SK-N-SH (cell line): ENCODE data around the gene VDAC2. TPM values are rescaled to one million over a fixed set of nuclear protein-coding genes. Genes with fewer than 3 reads are reported as not detected.

Source experiments
- CTCF ChIA-PET: fragments of 300-600, 350-600 bp; formaldehyde crosslinking; extraction: SDS; loops from one replicate; lab custom pipeline; 2021; lab: Yijun Ruan, JAX
- POLR2A ChIA-PET: fragments of 350-600 bp; sonication (Branson Sonifier 250); formaldehyde crosslinking; extraction: SDS; loops from one replicate; lab custom pipeline; 2020; ENCODE audit warnings: antibody characterized with exemption, inconsistent platforms; lab: Yijun Ruan, JAX
- DNase-seq: peaks from one replicate; pipeline ENCODE4 v3.0.0; 2012
- H2AFZ ChIP-seq: fragments of 200-600 bp; sonication (generic); 2 replicates; pipeline ENCODE4 v1.8.1; 2016; ENCODE audit warnings: antibody characterized with exemption, mild to moderate bottlenecking, low read depth
- H3F3A ChIP-seq: fragments of 200-600 bp; sonication (generic); replicated peaks from 2 replicates; pipeline ENCODE3; 2016; ENCODE audit warnings: antibody characterized with exemption, mild to moderate bottlenecking; ENCODE audit not compliant: insufficient read depth
- H3K27ac ChIP-seq, 2 experiments: fragments of 200-500 bp in 1 of 2; fragments of 200-600 bp in 1 of 2; sonication (Bioruptor generic) in 1 of 2; sonication (generic), shearing (Covaris generic) in 1 of 2; 2 replicates each; pipeline versions ENCODE4 v1.5.1 to v1.6.1; 2014 to 2016; ENCODE audit warnings: low read depth in 2 of 2, inconsistent platforms in 1 of 2, low read length in 1 of 2, mild to moderate bottlenecking in 1 of 2, mixed read lengths in 1 of 2
- H3K27me3 ChIP-seq: fragments of 200-600 bp; sonication (generic), shearing (Covaris generic); 2 replicates; pipeline ENCODE4 v1.6.1; 2016; ENCODE audit warnings: mixed run types; ENCODE audit not compliant: insufficient read depth
- H3K36me3 ChIP-seq, 2 experiments: fragments of 200-500 bp in 1 of 2; fragments of 200-600 bp in 1 of 2; sonication (Bioruptor generic) in 1 of 2; sonication (generic) in 1 of 2; replicated peaks in 1 of 2; 2 replicates each; pipeline versions ENCODE3 to v1.5.1; 2014 to 2016; ENCODE audit warnings: low read length in 1 of 2, mild to moderate bottlenecking in 1 of 2; ENCODE audit not compliant: insufficient read depth in 2 of 2, control insufficient read depth in 1 of 2
- H3K4me1 ChIP-seq, 2 experiments: fragments of 200-500 bp in 1 of 2; fragments of 200-600 bp in 1 of 2; sonication (Bioruptor generic) in 1 of 2; sonication (generic), shearing (Covaris generic) in 1 of 2; 2 replicates each; pipeline versions ENCODE4 v1.5.1 to v1.6.1; 2014 to 2016; ENCODE audit warnings: low read depth in 1 of 2, low read length in 1 of 2, mixed run types in 1 of 2; ENCODE audit not compliant: insufficient read depth in 2 of 2, control insufficient read depth in 1 of 2
- H3K4me2 ChIP-seq: fragments of 200-600 bp; sonication (generic), shearing (Covaris generic); 2 replicates; pipeline ENCODE4 v1.6.1; 2017; ENCODE audit warnings: mixed run types
- H3K4me3 ChIP-seq, 2 experiments: fragments of 200-500 bp in 1 of 2; fragments of 200-600 bp in 1 of 2; sonication (Bioruptor generic) in 1 of 2; sonication (generic), shearing (Covaris generic) in 1 of 2; 2 replicates each; pipeline versions ENCODE4 v1.5.1 to v1.8.1; 2014 to 2016; ENCODE audit warnings: low read depth in 2 of 2, inconsistent platforms in 1 of 2, low read length in 1 of 2, mild to moderate bottlenecking in 1 of 2, mixed read lengths in 1 of 2, moderate library complexity in 1 of 2
- H3K79me2 ChIP-seq: fragments of 200-600 bp; sonication (generic); 2 replicates; pipeline ENCODE4 v1.8.1; 2017; ENCODE audit warnings: mild to moderate bottlenecking; ENCODE audit not compliant: insufficient read depth
- H3K9ac ChIP-seq: fragments of 200-600 bp; sonication (generic); 2 replicates; pipeline ENCODE4 v1.6.1; 2017; ENCODE audit warnings: mixed run types
- H3K9me2 ChIP-seq: fragments of 200-600 bp; sonication (generic); 2 replicates; pipeline ENCODE4 v1.6.1; 2017; ENCODE audit warnings: mixed run types
- H3K9me3 ChIP-seq: fragments of 200-600 bp; sonication (generic); 2 replicates; pipeline ENCODE4 v1.6.1; 2017; ENCODE audit warnings: mixed run types, mild to moderate bottlenecking, moderate library complexity
- H4K20me1 ChIP-seq: fragments of 200-600 bp; sonication (generic); 2 replicates; pipeline ENCODE4 v1.6.1; 2017; ENCODE audit warnings: mild to moderate bottlenecking, mixed run types; ENCODE audit not compliant: insufficient read depth
- CHD2 ChIP-seq: fragments of 150-350 bp; IDR thresholded peaks from 2 replicates; pipeline ENCODE4 v1.6.1; 2018; ENCODE audit warnings: low read length; ENCODE audit not compliant: partially characterized antibody
- EZH2phosphoT487 ChIP-seq: fragments of 200-600 bp; sonication (generic); IDR thresholded peaks from 2 replicates; pipeline ENCODE4 v1.6.1; 2017; ENCODE audit warnings: low read depth, mixed run types, mild to moderate bottlenecking, antibody characterized with exemption, moderate library complexity, borderline replicate concordance
- FOSL2 ChIP-seq: IDR thresholded peaks from 2 replicates; pipeline ENCODE4 v1.4.0; 2012; ENCODE audit warnings: low read depth, mild to moderate bottlenecking, moderate library complexity, borderline replicate concordance
- FOXM1 ChIP-seq: IDR thresholded peaks from 2 replicates; pipeline ENCODE4 v1.4.0; 2012; ENCODE audit warnings: low read depth, mild to moderate bottlenecking
- GABPA ChIP-seq: IDR thresholded peaks from 2 replicates; pipeline ENCODE4 v1.4.0; 2012; ENCODE audit warnings: low read depth, mild to moderate bottlenecking
- GATA2 ChIP-seq: sonication (generic); formaldehyde crosslinking; IDR thresholded peaks from 2 replicates; pipeline ENCODE4 v1.5.0; 2020; ENCODE audit warnings: mild to moderate bottlenecking, missing genetic modification reagents
- IRF3 ChIP-seq: fragments of 150-350 bp; IDR thresholded peaks from 2 replicates; pipeline ENCODE4 v1.6.1; 2016; ENCODE audit warnings: mild to moderate bottlenecking, low read depth, low read length
- MAX ChIP-seq: IDR thresholded peaks from 2 replicates; pipeline ENCODE4 v1.4.0; 2012; ENCODE audit warnings: low read depth
- MXI1 ChIP-seq: IDR thresholded peaks from 2 replicates; pipeline ENCODE4 v1.6.1; 2012; ENCODE audit warnings: mild to moderate bottlenecking, low read depth, low read length, improper control_type of control experiment
- NRF1 ChIP-seq: IDR thresholded peaks from 2 replicates; pipeline ENCODE4 v1.6.1; 2012; ENCODE audit warnings: low read depth, mild to moderate bottlenecking, low read length
- PBX3 ChIP-seq: IDR thresholded peaks from 2 replicates; pipeline ENCODE4; 2012
- POLR2AphosphoS5 ChIP-seq: IDR thresholded peaks from 2 replicates; pipeline ENCODE4 v1.6.1; 2012; ENCODE audit warnings: low read depth, low read length
- RAD21 ChIP-seq: IDR thresholded peaks from 2 replicates; pipeline ENCODE4 v1.6.1; 2012; ENCODE audit warnings: mild to moderate bottlenecking, low read length
- RCOR1 ChIP-seq: fragments of 150-350 bp; IDR thresholded peaks from 2 replicates; pipeline ENCODE4 v1.6.1; 2017; ENCODE audit warnings: antibody characterized with exemption, low read length
- RFX5 ChIP-seq: IDR thresholded peaks from 2 replicates; pipeline ENCODE4 v1.6.1; 2012; ENCODE audit warnings: mild to moderate bottlenecking, improper control_type of control experiment, low read length
- SIN3A ChIP-seq: IDR thresholded peaks from 2 replicates; pipeline ENCODE4 v1.6.1; 2012; ENCODE audit warnings: low read depth, mild to moderate bottlenecking, low read length, moderate library complexity, borderline replicate concordance
- SMC3 ChIP-seq: IDR thresholded peaks from 2 replicates; pipeline ENCODE4 v1.6.1; 2012; ENCODE audit warnings: low read depth, low read length, improper control_type of control experiment
- TAF1 ChIP-seq: IDR thresholded peaks from 2 replicates; pipeline ENCODE4 v1.6.1; 2012; ENCODE audit warnings: low read depth, mild to moderate bottlenecking, low read length, moderate library complexity, borderline replicate concordance
- TCF12 ChIP-seq: IDR thresholded peaks from 2 replicates; pipeline ENCODE4 v1.4.0; 2012
- TEAD4 ChIP-seq: IDR thresholded peaks from 2 replicates; pipeline ENCODE4 v1.4.0; 2012; ENCODE audit warnings: mild to moderate bottlenecking, borderline replicate concordance; ENCODE audit not compliant: insufficient read depth
- ZBTB33 ChIP-seq: IDR thresholded peaks from 2 replicates; pipeline ENCODE4 v1.4.0; 2012; ENCODE audit warnings: low read depth, borderline replicate concordance
- WGBS: methylation state at CpG from one replicate; pipeline ENCODE4 v1.1.6; 2017; ENCODE audit warnings: low lambda C conversion rate; 5-methylcytosine and 5-hydroxymethylcytosine counted together
- polyA plus RNA-seq, 3 experiments: library from polyadenylated mRNA; depleted of rRNA; stranded (reverse); fragments of >200 nt; gene quantifications; 2 replicates each; pipeline ENCODE4 v1.2.3, GENCODE V29; 2012
- TF ChIP-seq, protein P1 (sequence below): fragments of 200-600 bp; sonication (generic); IDR thresholded peaks from 2 replicates; pipeline ENCODE4 v1.6.1; 2017; ENCODE audit warnings: antibody characterized with exemption, mild to moderate bottlenecking, moderate library complexity
- TF ChIP-seq, protein P2 (sequence below): fragments of 150-350 bp; IDR thresholded peaks from 2 replicates; pipeline ENCODE4 v1.6.1; 2017; ENCODE audit warnings: antibody characterized with exemption, low read length, low read depth, borderline replicate concordance

The VDAC2 gene
- polyA plus RNA-seq, 1 of the 3 experiments (the other 2 are of a cell fraction): 98.3 TPM

- TF ChIP-seq ZBTB33: no peak
- TF ChIP-seq MAX: no peak
- TF ChIP-seq CHD2: no peak
- TF ChIP-seq GABPA: no peak
- TF ChIP-seq SIN3A: no peak
- TF ChIP-seq GATA2 (CRISPR knock-in tag): no peak
- TF ChIP-seq SMC3: no peak
- TF ChIP-seq RFX5: no peak
- TF ChIP-seq PBX3: no peak
- TF ChIP-seq, all 33 proteins: peak for 0
Measured at GRCh38 chr10:75240329-75241076, 29.9 kb downstream of the VDAC2 start (continued).

- TF ChIP-seq PBX3: no peak
- no peak for TF ChIP-seq RAD21
- TF ChIP-seq POLR2AphosphoS5: no peak
- no peak for TF ChIP-seq FOXM1
- TF ChIP-seq, protein P1, sequence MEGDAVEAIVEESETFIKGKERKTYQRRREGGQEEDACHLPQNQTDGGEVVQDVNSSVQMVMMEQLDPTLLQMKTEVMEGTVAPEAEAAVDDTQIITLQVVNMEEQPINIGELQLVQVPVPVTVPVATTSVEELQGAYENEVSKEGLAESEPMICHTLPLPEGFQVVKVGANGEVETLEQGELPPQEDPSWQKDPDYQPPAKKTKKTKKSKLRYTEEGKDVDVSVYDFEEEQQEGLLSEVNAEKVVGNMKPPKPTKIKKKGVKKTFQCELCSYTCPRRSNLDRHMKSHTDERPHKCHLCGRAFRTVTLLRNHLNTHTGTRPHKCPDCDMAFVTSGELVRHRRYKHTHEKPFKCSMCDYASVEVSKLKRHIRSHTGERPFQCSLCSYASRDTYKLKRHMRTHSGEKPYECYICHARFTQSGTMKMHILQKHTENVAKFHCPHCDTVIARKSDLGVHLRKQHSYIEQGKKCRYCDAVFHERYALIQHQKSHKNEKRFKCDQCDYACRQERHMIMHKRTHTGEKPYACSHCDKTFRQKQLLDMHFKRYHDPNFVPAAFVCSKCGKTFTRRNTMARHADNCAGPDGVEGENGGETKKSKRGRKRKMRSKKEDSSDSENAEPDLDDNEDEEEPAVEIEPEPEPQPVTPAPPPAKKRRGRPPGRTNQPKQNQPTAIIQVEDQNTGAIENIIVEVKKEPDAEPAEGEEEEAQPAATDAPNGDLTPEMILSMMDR: no peak
- no peak for TF ChIP-seq EZH2phosphoT487
- no peak for TF ChIP-seq MXI1
- no peak for TF ChIP-seq FOSL2
- TF ChIP-seq NRF1: no peak
- no peak for TF ChIP-seq TAF1
- no peak for TF ChIP-seq IRF3
- TF ChIP-seq RFX5: no peak
- TF ChIP-seq, protein P2, sequence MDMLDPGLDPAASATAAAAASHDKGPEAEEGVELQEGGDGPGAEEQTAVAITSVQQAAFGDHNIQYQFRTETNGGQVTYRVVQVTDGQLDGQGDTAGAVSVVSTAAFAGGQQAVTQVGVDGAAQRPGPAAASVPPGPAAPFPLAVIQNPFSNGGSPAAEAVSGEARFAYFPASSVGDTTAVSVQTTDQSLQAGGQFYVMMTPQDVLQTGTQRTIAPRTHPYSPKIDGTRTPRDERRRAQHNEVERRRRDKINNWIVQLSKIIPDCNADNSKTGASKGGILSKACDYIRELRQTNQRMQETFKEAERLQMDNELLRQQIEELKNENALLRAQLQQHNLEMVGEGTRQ: no peak
- no peak for TF ChIP-seq TCF12
- no peak for TF ChIP-seq RCOR1
- TF ChIP-seq TEAD4: no peak
- Histone ChIP-seq H3K9me3 (no peaks in the 10 kb centered on the region), H3K4me1 (peaks cover 0 to 10% of the 10 kb centered on the region in 2 experiments; a peak in 1 of 4 replicates), H3F3A (no peaks in the 10 kb centered on the region), H3K9me2 (no peaks in the 10 kb centered on the region), H3K4me3 (no peak overlapping the region), H2AFZ (no peak overlapping the region), H4K20me1 (no peaks in the 10 kb centered on the region), H3K27me3 (no peaks in the 10 kb centered on the region), H3K9ac (no peak overlapping the region), H3K36me3 (no peaks in the 10 kb centered on the region), H3K27ac (no peak overlapping the region), H3K79me2 (no peaks in the 10 kb centered on the region), H3K4me2 (no peak overlapping the region)
- ChIA-PET CTCF (no interaction called here), POLR2A (no interaction called here)
- WGBS: 80% methylated on average over 9 of the region's 10 CpGs
- DNase-seq: no peak
Measured at GRCh38 chr10:75243426-75243825, 32.8 kb downstream of the VDAC2 start.
